ENCODE results near the gene OR5AL1.

GRCh38 chr11:56410801-56411200, 1.7 kb upstream of the OR5AL1 start:
- TF ChIP-seq CTCF (IDR thresholded peaks at IDR 0.05) (no peak), ZNF219 (CRISPR knock-in tag; IDR thresholded peaks at IDR 0.05; ENCODE audit: borderline replicate concordance) (no peak), E2F4 (CRISPR knock-in tag; IDR thresholded peaks at IDR 0.05; ENCODE audit: borderline replicate concordance, low read depth) (no peak), USF1 (CRISPR knock-in tag; IDR thresholded peaks at IDR 0.05) (no peak), E2F1 (CRISPR knock-in tag; IDR thresholded peaks at IDR 0.05) (no peak), CREM (CRISPR knock-in tag; IDR thresholded peaks at IDR 0.05) (no peak), JUN (CRISPR knock-in tag; IDR thresholded peaks at IDR 0.05) (no peak), ELF4 (CRISPR knock-in tag; IDR thresholded peaks at IDR 0.05; ENCODE audit: low read depth) (no peak)

Data from WTC11 (cell line).